GM18511 (cell line): Measurements from ENCODE around the gene RPEL1.

Experiments
- ATAC-seq: cut with Tn5 transposase; IDR thresholded peaks from one replicate; pipeline ENCODE4 v1.9.1; 2021; ENCODE audit warnings: mild to moderate bottlenecking, moderate library complexity; ENCODE audit not compliant: unreplicated experiment

RPEL1 gene

DNA sequence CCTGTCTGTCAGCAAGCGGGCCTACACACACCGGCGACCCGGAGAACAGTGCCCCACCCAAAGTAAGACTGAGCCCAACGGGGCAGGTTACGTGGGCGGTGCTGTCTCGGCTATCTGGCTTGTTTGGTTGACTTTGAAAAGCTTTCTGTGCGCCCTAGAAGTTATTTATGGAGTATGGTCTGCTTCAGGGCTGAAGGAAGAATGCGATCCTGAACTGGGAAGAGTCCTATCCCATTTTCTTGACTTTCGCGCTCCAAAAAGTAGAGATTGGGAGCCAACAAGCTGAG lies 32.8 kb downstream of the RPEL1 start:
- no peak for ATAC-seq

DNA sequence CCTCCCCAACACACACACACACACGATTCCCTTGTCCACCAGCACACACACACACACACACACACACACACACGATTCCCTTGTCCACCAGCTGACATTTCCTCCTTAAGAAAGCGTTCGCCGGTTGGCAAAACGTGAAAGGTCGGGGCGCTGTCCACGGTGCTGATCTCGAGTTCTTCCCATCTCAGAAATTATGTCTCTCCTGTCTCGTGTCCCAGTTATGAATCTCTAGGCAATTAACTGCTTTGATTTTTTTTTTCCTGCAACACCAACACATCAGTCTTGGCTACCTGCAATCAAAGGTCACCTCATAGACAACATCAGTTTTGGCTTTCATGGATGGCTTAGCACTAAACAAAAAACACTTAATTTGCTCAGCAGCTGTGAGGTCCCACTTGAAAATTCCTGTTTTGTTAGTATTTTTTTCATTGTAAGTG lies 33.2 kb downstream of the RPEL1 start:
- ATAC-seq, result no peak

DNA sequence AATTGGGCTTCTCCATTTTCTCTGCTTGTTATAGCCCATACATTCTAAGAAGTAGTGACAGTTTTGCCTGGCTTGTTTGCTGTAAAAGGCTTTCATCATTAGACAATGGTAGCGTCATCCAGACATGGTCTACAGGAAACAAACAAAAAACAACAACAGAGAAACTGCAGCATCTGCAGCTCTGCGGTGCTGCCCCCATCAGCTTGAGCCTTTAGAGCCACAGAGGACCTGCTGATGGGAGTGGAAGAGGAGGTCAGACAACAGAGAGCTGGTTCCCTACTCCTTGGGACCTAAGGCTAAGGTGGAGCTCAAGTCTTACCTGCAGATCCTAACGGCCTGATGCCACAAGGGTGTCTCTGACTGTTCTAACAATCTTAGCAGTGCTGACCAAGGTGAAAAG lies 34.3 kb downstream of the RPEL1 start:
- no peak for ATAC-seq

DNA sequence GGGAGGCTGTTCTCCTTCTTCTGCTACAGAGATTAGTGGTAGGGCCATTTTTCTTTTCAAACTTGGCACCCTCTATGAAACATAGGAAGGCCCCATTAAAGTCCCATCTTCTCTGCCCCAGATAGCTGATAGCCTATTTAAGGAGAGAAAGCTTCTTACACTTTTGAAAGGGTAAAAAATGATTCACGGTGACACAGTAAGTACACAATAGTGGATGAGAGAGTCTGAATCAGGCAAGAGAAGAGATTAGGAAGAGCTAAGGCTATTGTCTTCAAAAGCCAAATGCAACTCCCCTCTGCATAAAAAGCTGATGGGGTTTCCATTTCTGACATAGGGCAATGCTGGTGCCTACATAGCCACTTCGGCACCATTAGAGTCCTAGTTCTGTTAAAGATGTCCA lies 34.8 kb downstream of the RPEL1 start:
- ATAC-seq, result no peak

DNA sequence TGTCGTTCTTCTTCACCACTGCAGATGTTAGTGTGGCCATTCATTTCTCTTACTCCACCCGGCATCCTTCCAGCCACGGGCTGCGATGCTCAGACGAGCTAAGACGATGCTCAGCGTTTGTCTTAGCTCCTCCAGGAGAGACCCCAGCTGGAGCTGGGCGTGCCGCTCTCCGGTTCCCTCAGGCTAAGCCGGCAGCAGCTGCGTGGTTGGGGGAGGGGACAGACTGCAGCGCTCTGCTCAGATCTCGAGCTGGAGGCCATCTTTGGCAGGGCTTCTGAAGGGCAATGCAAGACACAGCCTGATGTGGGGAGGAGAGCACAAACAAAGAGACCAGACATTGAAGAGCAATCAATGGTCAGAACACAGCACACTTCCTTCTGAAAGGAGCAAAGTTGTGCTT lies 36.1 kb downstream of the RPEL1 start:
- ATAC-seq, result no peak

DNA sequence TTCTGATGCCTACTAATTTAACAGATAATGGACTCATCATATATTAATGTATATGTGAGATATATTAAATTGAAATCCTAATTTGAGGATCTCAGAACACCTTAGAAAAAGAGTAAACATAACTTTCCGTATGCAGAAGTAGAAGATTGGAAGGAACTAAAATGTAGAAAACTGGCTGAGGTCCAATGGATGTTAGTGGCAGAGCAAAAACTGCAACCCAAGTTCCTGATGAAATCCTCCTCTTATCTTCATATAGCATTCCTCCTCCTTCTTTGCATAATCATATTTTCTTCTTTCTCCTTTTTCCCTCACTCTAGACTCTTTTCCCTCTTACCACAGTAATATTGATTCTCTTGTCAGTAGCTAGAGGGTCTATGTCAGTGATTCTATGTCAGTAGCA lies 37.3 kb downstream of the RPEL1 start:
- no peak for ATAC-seq

DNA sequence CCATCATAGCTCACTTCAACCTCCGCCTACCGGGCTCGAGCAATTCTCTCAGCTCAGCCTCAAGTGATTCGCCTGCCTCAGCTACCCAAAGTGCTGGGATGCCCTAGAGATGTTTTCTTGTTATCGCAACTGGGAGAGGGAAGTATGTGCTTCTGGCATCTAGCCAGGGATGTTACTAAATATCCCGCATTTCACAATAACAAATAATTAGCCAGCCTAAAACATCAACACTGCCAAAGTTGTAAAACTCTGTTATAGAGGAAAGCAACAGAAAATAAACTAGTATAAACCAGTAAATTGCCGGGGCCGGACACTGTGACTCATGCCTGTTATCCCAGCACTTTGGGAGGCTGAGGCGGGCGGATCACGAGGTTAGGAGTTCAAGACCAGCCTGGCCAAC lies 38.5 kb downstream of the RPEL1 start:
- no peak for ATAC-seq

DNA sequence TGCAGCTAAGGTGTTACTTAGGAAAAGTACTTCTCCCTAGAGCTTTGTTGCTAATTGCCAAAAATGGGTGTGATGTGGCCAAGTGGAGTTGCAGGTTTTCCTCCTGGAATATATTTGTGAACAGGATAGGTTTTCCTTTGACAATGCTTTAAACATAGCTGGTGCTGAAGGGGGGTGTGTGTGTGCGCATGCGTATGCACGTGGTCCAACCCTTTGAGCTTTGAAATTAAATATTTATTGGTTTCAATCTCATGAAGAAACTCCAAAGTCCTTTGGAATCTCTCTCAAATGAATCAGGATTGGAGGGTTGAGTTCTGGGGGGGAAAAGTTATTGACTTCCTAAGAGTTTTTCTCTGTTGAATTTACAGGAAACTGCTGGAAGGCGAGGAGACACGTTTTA lies 42.3 kb downstream of the RPEL1 start:
- no peak for ATAC-seq

DNA sequence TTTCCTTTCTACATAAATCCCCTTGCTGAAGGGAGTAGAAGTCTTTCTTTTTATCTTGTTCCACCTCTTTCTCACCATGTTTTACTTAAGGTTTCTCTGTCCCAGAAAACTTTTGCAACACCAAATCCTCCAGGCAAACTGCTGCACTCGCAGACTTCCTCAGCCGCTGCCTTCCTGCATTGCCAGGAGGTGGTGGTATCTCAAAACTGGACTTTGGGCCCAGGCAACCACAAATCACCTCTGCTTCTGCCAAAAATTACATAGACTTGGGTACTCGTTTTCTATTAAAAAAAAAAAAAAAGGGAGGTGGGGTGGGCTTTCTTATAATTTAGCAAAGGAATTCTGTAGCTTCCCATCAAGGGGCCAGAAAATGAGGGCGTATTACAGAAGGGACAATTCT lies 45.9 kb downstream of the RPEL1 start:
- no peak for ATAC-seq

DNA sequence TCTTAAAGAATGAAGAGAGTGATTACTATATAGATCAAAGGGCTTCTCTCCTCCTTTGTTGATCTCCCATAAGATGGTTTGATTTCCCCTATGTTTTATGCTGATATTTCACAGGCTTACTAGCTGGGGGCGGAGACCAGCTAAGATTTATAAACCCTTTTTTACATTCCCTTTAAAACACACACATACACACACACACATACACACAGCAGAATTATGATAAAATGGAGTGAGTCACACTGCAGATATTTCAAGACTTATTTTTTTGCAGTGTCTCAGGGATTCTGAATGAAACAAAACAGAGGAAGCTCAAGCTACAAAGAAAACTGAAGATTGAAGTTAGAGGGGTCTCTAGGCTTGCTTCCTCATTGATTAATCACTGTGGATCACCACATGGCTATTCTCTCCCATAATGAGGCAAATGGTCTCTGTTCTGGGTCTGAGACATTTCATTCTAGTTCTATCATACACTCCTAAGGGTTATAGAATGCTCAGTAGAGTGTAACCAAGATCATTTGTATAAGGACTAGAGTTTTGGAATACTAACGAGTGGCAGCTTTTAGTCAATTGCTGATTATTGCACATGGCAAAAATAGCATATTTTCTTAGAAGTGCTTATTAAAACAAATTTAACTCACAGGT lies 49.8 kb downstream of the RPEL1 start:
- no peak for ATAC-seq
